GM12878 (cell line): ENCODE results near the gene ELK4. TPM values are rescaled to one million over a fixed set of nuclear protein-coding genes. Genes with fewer than 3 reads are reported as not detected.
A peak's percentile ranks its signal among the peaks of the same experiment; 100 is the strongest.

ENCODE experiments used
- ATF2 ChIP-seq: IDR thresholded peaks from 2 replicates; pipeline ENCODE4 v1.6.1; 2012; ENCODE audit warnings: low read length, inconsistent platforms
- BACH1 ChIP-seq: fragments of 450-650 bp; IDR thresholded peaks from 2 replicates; pipeline ENCODE4 v1.6.1; 2017; ENCODE audit warnings: mild to moderate bottlenecking, borderline replicate concordance
- CBX3 ChIP-seq: fragments of 200-600 bp; sonication (generic); IDR thresholded peaks from 2 replicates; pipeline ENCODE4 v1.6.1; 2016; ENCODE audit warnings: low read depth, borderline replicate concordance
- CHD1 ChIP-seq: IDR thresholded peaks from 2 replicates; pipeline ENCODE4 v1.6.1; 2012; ENCODE audit warnings: low read depth, low read length, improper control_type of control experiment
- CHD4 ChIP-seq: fragments of 200-600 bp; sonication (generic); IDR thresholded peaks from 2 replicates; pipeline ENCODE4 v1.6.1; 2016; ENCODE audit warnings: mild to moderate bottlenecking
- E2F4 ChIP-seq: IDR thresholded peaks from 2 replicates; pipeline ENCODE4 v1.6.1; 2012; ENCODE audit warnings: low read depth, low read length, improper control_type of control experiment
- EZH2 ChIP-seq: IDR thresholded peaks from 2 replicates; pipeline ENCODE4 v1.6.1; 2012; ENCODE audit warnings: low read depth, mild to moderate bottlenecking, control low read depth, inconsistent platforms, low read length, borderline replicate concordance; ENCODE audit not compliant: control insufficient read depth
- FOS ChIP-seq: IDR thresholded peaks from 3 replicates; pipeline ENCODE4 v1.6.1; 2011; ENCODE audit warnings: borderline replicate concordance; ENCODE audit not compliant: insufficient read length; ENCODE audit errors: extremely low read depth
- JUNB ChIP-seq: IDR thresholded peaks from 2 replicates; pipeline ENCODE4 v1.6.1; 2016; ENCODE audit warnings: antibody characterized with exemption, mild to moderate bottlenecking
- KDM1A ChIP-seq: fragments of 200-600 bp; sonication (generic); IDR thresholded peaks from 2 replicates; pipeline ENCODE4 v1.6.1; 2016; ENCODE audit warnings: borderline replicate concordance
- PML ChIP-seq: IDR thresholded peaks from 2 replicates; pipeline ENCODE4 v1.6.1; 2012; ENCODE audit warnings: low read length, inconsistent platforms
- POLR2AphosphoS5 ChIP-seq: IDR thresholded peaks from 2 replicates; pipeline ENCODE4 v1.6.1; 2011; ENCODE audit warnings: mild to moderate bottlenecking, low read length, inconsistent platforms
- RELB ChIP-seq: fragments of 450-650 bp; IDR thresholded peaks from 2 replicates; pipeline ENCODE4 v1.6.1; 2017; ENCODE audit warnings: low read depth, mild to moderate bottlenecking, moderate library complexity
- YY1 ChIP-seq: IDR thresholded peaks from 2 replicates; pipeline ENCODE4 v1.6.1; 2011; ENCODE audit warnings: low read depth, mild to moderate bottlenecking, low read length
- ZBTB4 ChIP-seq: fragments of 450-650 bp; formaldehyde crosslinking; IDR thresholded peaks from 2 replicates; pipeline ENCODE4 v1.4.0; 2022; ENCODE audit warnings: mild to moderate bottlenecking, moderate library complexity
- ZNF687 ChIP-seq: fragments of 450-650 bp; IDR thresholded peaks from 2 replicates; pipeline ENCODE4 v1.6.1; 2017; ENCODE audit warnings: mild to moderate bottlenecking, moderate library complexity
- polyA plus RNA-seq, 11 experiments: library from polyadenylated mRNA; depleted of rRNA in 4 of 11; unstranded in 6 of 11; stranded (reverse) in 5 of 11; fragments of >200 nt; fragmentation: Nextera tagmentation in 4 of 11; fragmentation: Illumina TruSeq in 1 of 11; extraction: Ambion mirVana in 4 of 11; extraction: Trizol in 1 of 11; gene quantifications; 1 replicate in 1 of 11; 2 replicates in 10 of 11; pipeline versions ENCODE4 v1.2.1 to v1.2.3, GENCODE V29; 2011 to 2016; ENCODE audit warnings: inconsistent platforms in 2 of 11, missing spikeins in 2 of 11, low read depth in 1 of 11
- total RNA-seq, 4 experiments: library from RNA; depleted of rRNA in 3 of 4; stranded (reverse); fragments of >200 nt in 3 of 4; fragmentation: Illumina TruSeq in 1 of 4; extraction: Trizol in 1 of 4; gene quantifications; 2 replicates each; pipeline versions ENCODE4 v1.2.1 to v1.2.3, GENCODE V29; 2013 to 2021

The ELK4 gene
- total and polyA plus RNA-seq, 10 of the 15 experiments (the other 5 are each of a cell fraction or from before 2014, with no cell fraction given), result 5.2 to 71.5 (median 18.5) TPM

- TF ChIP-seq CBX3 (no peak), RELB (peak; percentile 80), POLR2AphosphoS5 (peak; percentile 92), YY1 (peak; percentile 40; the same call in 1 of the 2 replicates), PML (peak; percentile 82), KDM1A (no peak), ATF2 (peak; percentile 74; the same call in 1 of the 2 replicates), ZNF687 (0 out of 2 replicates have a peak, but pooled peaks have one; percentile 54), BACH1 (peak; percentile 35), CHD4 (no peak), CHD1 (0 out of 2 replicates have a peak, but pooled peaks have one; percentile 36), JUNB (peak; percentile 52), ZBTB4 (CRISPR knock-in tag) (no peak), EZH2 (no peak), FOS (no peak), E2F4 (no peak)
These were observed 622 bp downstream of the ELK4 start (continued) for GRCh38 chr1:205631010-205631767.
